SH-SY5Y (cell line): ENCODE data around the gene SLX9.

Experiments used
- GATA2 ChIP-seq: IDR thresholded peaks from 2 replicates; pipeline ENCODE4 v1.6.1; 2011; ENCODE audit warnings: mild to moderate bottlenecking, low read depth, low read length
- GATA3 ChIP-seq: IDR thresholded peaks from 2 replicates; pipeline ENCODE4 v1.6.1; 2011; ENCODE audit warnings: low read depth, mild to moderate bottlenecking, low read length, moderate library complexity

GRCh38 chr21:44992608-44993031, 52.8 kb downstream of the SLX9 start:
- TF ChIP-seq GATA3 (no peak), GATA2 (no peak)
